Thoracic aorta (tissue), 2 donors: ENCODE results near the gene MPHOSPH9. TPM values are rescaled to one million over a fixed set of nuclear protein-coding genes. Genes with fewer than 3 reads are reported as not detected.
"Not testable (repeated sequence)": the region's sequence is repeated elsewhere in the genome, so short reads cannot be mapped to it uniquely, and the experiment has no call there.

ENCODE experiments used
- ATAC-seq: fragments of 150-250 bp; one replicate; pipeline ENCODE4 v1.8.0; 2017; ENCODE audit warnings: low read depth; ENCODE audit not compliant: insufficient number of reproducible peaks, low FRiP score
- DNase-seq: peaks from one replicate; pipeline ENCODE4 v3.0.0-alpha.2; 2020; ENCODE audit warnings: low spot score
- H3K27ac ChIP-seq, 2 donors: fragments of 200-600 bp; sonication (generic); 1 replicate in 1 of 2; 2 replicates in 1 of 2; pipeline ENCODE4 v1.5.1; 2016; ENCODE audit warnings: mild to moderate bottlenecking in 2 of 2, moderate library complexity in 2 of 2
- H3K27me3 ChIP-seq: fragments of 200-600 bp; sonication (generic); replicated peaks from 2 replicates; pipeline ENCODE4 v1.6.0; 2016; ENCODE audit warnings: mild to moderate bottlenecking; ENCODE audit not compliant: insufficient read depth
- H3K36me3 ChIP-seq: fragments of 200-600 bp; sonication (generic); one replicate; pipeline ENCODE4 v1.5.1; 2016
- H3K4me1 ChIP-seq, 2 donors: fragments of 200-600 bp; sonication (generic); 1 replicate in 1 of 2; 2 replicates in 1 of 2; pipeline versions ENCODE4 v1.5.1 to v1.6.0; 2016; ENCODE audit warnings: low read depth in 2 of 2, mild to moderate bottlenecking in 1 of 2; ENCODE audit not compliant: control insufficient read depth in 1 of 2
- H3K4me3 ChIP-seq: fragments of 200-600 bp; sonication (generic); 2 replicates; pipeline ENCODE4 v1.5.1; 2016; ENCODE audit warnings: mild to moderate bottlenecking
- H3K9me3 ChIP-seq: fragments of 200-600 bp; sonication (generic); 2 replicates; pipeline ENCODE4 v1.5.1; 2016
- total RNA-seq, 2 donors: library from RNA; depleted of rRNA; stranded (reverse); fragments of >200 nt; gene quantifications; one replicate each; pipeline versions ENCODE4 v1.1.0 to v1.2.3, GENCODE V29; 2016
- TF ChIP-seq, protein P1 (sequence below): fragments of 200-600 bp; sonication (generic); IDR thresholded peaks from one replicate; pipeline ENCODE4 v1.5.1; 2019; ENCODE audit warnings: antibody characterized with exemption

The MPHOSPH9 gene
- total RNA-seq, 2 donors from 2014 or later = 7.6 to 44.0 TPM

DNA sequence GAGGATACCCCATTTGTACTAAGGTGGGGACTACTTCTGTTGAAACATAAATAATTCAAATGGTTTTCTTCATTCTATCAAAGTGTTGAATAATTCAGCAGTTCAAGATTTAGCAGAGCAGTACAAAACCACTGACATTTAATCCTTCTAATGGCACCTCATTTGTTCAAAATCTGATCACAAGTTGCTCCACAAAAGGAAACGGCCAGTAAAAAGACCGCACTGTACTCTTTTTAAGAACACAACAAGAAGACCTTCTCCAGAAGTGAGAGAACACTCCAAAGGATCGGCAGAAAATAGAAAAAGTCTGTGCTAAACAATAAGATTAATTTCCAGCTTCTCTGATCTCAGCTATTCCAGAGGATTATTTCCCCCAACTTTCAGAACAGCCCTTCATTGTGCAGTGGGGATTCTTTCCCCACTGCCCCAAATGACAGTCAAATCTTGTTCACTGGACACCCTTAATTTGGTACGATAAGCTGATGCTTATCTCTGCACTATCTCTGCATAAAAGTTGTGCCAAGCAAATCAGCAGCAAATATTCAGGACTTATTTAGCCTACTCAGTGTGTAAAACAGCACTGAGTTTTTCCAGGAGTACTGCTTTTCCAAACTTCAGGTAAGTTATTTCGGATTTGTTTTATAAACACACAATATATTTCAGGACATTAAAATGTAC, 5.2 kb downstream of the MPHOSPH9 start:
- no peaks in the 10 kb centered on the region for H3K36me3 ChIP-seq
- no peak overlapping the region for H3K27ac ChIP-seq
- H3K4me1 ChIP-seq = peaks cover 9% of the 10 kb centered on the region in 2 donors
- no peak for DNase-seq
- TF ChIP-seq, protein P1, sequence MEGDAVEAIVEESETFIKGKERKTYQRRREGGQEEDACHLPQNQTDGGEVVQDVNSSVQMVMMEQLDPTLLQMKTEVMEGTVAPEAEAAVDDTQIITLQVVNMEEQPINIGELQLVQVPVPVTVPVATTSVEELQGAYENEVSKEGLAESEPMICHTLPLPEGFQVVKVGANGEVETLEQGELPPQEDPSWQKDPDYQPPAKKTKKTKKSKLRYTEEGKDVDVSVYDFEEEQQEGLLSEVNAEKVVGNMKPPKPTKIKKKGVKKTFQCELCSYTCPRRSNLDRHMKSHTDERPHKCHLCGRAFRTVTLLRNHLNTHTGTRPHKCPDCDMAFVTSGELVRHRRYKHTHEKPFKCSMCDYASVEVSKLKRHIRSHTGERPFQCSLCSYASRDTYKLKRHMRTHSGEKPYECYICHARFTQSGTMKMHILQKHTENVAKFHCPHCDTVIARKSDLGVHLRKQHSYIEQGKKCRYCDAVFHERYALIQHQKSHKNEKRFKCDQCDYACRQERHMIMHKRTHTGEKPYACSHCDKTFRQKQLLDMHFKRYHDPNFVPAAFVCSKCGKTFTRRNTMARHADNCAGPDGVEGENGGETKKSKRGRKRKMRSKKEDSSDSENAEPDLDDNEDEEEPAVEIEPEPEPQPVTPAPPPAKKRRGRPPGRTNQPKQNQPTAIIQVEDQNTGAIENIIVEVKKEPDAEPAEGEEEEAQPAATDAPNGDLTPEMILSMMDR = no peak
- no peak overlapping the region for H3K4me3 ChIP-seq
- ATAC-seq = no peak
- no peaks in the 10 kb centered on the region for H3K27me3 ChIP-seq
- H3K9me3 ChIP-seq = no peaks in the 10 kb centered on the region

DNA sequence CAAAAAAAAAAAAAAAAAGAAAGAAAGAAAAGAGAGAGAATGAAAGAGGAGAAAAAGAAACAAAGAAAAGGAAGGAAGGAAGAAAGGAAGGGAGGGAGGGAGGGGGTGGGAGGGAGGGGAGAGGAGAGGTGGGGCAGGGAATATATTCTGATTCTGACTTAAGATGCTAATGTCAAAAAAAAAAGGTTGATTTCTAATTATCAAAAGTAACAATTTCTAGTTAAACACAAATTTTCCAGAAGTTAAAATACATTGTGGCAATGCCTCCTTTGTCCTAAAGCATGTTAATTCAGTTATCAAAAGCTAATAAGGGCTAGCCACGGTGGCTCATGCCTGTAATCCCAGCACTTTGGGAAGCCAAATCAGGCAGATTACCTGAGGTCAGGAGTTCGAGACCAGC, 7.5 kb downstream of the MPHOSPH9 start:
- H3K4me3 ChIP-seq = no peak overlapping the region
- no peak for DNase-seq
- no peaks in the 10 kb centered on the region for H3K27me3 ChIP-seq
- H3K36me3 ChIP-seq = peaks cover 4% of the 10 kb centered on the region
- H3K4me1 ChIP-seq = no peaks in the 10 kb centered on the region
- TF ChIP-seq, protein P1 = no peak
- ATAC-seq = no peak
- no peak overlapping the region for H3K27ac ChIP-seq
- no peaks in the 10 kb centered on the region for H3K9me3 ChIP-seq

DNA sequence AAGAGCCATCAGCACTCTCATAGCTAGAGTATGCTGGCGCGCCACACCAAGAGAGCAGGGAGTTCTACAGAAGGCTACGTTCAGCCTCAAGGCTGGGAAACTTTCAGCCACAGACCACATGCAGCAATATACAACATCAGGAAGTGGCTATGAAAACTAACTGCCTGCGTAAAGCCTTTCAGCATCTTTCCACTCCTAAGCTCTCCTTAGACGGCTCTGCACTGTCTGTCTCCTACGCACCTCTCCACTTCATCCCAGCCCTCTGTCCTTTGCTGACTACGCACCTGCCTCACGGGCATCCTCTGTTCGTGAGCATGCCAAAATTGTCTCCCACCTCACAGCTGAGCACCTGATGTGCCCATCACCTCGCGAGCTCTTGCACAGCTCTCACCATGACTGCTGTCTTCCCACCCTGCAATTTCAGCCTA, 9.7 kb downstream of the MPHOSPH9 start:
- TF ChIP-seq, protein P1 = no peak
- Histone ChIP-seq H3K36me3 (peaks cover 4% of the 10 kb centered on the region), H3K4me1 (no peaks in the 10 kb centered on the region), H3K9me3 (no peaks in the 10 kb centered on the region), H3K27ac (no peak overlapping the region), H3K4me3 (no peak overlapping the region), H3K27me3 (no peaks in the 10 kb centered on the region)
- ATAC-seq (no peak), DNase-seq (no peak)

DNA sequence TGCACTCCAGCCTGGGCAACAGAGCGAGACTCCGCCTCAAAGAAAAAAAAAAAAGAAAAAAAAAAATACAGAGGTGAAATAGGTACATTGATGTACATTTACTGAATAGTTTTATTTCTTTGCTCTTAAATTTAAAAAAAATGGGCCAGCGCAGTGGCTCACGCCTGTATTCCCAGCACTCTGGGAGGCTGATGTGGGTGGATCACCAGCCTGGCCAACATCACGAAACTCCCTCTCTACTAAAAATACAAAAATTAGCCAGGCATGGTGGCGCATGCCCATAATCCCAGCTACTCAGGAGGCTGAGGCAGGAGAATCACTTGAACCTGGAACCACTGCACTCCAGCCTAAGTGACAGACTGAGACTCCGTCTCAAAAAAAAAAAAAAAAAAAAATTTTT, 25.1 kb downstream of the MPHOSPH9 start:
- not testable (repeated sequence) for H3K4me3 ChIP-seq, H3K27me3 ChIP-seq, H3K4me1 ChIP-seq, ATAC-seq, H3K9me3 ChIP-seq, H3K27ac ChIP-seq, H3K36me3 ChIP-seq, DNase-seq

DNA sequence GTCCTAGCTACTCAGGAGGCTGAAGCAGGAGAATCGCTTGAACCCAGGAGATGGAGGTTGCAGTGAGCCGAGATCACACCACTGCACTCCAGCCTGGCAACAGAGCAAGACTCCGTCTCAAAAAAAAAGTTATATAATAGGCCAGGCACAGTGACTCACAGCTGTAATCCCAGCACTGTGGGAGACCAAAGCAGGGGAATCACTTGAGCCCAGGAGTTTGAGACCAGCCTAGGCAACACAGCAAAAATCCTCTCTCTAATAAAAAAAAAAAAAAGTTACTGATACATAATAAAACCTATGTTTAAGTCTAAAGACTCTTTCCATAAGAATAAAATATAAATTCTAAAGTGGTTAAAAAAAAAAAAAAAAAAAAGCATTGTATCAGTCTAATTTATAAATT, 26.1 kb downstream of the MPHOSPH9 start:
- H3K36me3 ChIP-seq, H3K27me3 ChIP-seq, ATAC-seq, H3K9me3 ChIP-seq, H3K27ac ChIP-seq, H3K4me1 ChIP-seq, H3K4me3 ChIP-seq, DNase-seq: not testable (repeated sequence)

DNA sequence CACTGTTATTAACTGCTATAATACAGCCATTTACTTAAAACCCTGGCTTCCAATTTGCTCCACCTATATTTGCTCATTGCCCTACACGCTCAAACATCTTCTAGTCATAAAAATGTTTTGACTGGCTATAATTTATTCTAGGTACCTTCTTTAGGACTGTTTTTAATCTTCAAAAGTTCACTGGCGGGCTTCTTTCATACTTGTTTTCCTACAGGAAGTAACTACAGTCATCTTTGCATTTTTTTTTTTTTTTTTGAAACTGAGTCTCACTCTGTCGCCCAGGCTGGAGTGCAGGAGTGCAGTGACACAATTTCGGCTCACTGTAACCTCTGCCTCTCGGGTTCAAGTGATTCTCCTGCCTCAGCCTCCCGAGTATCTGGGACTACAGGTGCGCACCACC, 32.5 kb downstream of the MPHOSPH9 start:
- Histone ChIP-seq H3K36me3 (peaks cover 3% of the 10 kb centered on the region), H3K9me3 (no peaks in the 10 kb centered on the region), H3K4me1 (no peaks in the 10 kb centered on the region), H3K4me3 (no peak overlapping the region), H3K27ac (no peak overlapping the region), H3K27me3 (no peaks in the 10 kb centered on the region)
- DNase-seq (no peak), ATAC-seq (no peak)
- TF ChIP-seq, protein P1 = no peak
